ENCODE data around the gene ARHGAP40. TPM values are rescaled to one million over a fixed set of nuclear protein-coding genes. Genes with fewer than 3 reads are reported as not detected.
"Not testable (repeated sequence)": the region's sequence is repeated elsewhere in the genome, so short reads cannot be mapped to it uniquely, and the experiment has no call there.

Gene ARHGAP40
- polyA plus RNA-seq, 4 donors: 0.24 to 2.6 (median 1.1) TPM

DNA sequence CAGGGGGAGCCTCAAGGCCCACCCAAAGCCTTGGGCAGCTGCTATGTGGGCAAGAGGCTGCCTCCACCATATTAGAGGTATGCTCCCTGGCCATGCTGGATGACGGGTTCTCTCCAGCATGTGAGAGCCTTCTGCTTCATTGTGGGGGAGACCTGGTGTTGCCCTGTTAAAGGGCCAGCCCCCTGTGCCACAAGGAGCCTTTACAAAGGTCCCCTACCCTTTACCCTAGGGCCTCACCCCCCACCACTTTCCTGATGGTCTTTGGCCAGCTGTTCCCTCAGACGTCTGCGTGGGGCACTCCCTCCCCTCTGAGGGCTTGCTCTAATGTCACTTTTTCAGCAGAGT lies 15.5 kb upstream of the ARHGAP40 start:
- DNase-seq (ENCODE audit: low read depth in 4 of 4, low spot score in 2 of 4): no peak

DNA sequence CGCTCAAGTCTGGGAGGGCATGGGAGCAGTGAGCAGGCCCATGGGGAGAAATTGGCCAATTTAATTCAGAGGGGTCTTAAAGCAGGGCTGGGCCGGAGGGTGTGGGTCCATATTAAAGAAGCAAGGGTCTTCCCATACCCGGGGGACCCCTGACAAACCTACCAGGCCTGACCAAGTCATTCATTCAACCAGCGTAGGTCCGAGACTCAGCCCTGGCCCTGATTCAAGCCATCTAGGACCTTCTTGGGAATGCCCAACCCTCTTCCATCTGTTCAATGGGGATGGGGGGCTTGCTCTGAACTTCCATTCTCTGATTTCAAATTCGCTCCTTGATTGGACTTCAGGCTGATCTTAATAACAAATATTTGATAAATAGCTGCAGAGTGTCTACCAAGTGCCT lies 13.3 kb upstream of the ARHGAP40 start:
- DNase-seq (ENCODE audit: low read depth in 4 of 4, low spot score in 2 of 4): no peak

DNA sequence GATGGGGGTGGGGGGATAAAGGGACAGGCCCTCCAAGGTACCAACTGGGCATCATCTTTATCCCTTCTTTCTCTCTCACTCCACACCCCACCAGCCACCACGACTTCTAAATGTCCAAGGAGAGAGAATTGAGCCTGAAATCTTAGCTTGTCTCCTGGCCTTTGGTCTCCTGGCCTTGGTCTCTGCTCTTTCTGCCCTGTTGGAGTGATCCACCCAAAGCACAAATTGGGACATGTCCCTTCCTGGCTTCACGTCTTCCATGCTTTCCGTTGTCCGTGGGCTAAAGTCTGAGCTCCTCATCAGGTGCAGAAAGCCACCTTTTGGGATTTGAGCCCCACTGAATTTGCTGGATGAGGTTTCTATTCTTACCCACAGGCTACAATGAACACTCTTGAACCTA lies 12.3 kb upstream of the ARHGAP40 start:
- DNase-seq (ENCODE audit: low read depth in 4 of 4, low spot score in 2 of 4): no peak

GRCh38 chr20:38589967-38590675 lies 11.5 kb upstream of the ARHGAP40 start:
- DNase-seq (ENCODE audit: low read depth in 4 of 4, low spot score in 2 of 4): no peak

- no peak for DNase-seq (ENCODE audit: low read depth in 4 of 4, low spot score in 2 of 4)
Measured at GRCh38 chr20:38590676-38591473, 10.7 kb upstream of the ARHGAP40 start.

DNA sequence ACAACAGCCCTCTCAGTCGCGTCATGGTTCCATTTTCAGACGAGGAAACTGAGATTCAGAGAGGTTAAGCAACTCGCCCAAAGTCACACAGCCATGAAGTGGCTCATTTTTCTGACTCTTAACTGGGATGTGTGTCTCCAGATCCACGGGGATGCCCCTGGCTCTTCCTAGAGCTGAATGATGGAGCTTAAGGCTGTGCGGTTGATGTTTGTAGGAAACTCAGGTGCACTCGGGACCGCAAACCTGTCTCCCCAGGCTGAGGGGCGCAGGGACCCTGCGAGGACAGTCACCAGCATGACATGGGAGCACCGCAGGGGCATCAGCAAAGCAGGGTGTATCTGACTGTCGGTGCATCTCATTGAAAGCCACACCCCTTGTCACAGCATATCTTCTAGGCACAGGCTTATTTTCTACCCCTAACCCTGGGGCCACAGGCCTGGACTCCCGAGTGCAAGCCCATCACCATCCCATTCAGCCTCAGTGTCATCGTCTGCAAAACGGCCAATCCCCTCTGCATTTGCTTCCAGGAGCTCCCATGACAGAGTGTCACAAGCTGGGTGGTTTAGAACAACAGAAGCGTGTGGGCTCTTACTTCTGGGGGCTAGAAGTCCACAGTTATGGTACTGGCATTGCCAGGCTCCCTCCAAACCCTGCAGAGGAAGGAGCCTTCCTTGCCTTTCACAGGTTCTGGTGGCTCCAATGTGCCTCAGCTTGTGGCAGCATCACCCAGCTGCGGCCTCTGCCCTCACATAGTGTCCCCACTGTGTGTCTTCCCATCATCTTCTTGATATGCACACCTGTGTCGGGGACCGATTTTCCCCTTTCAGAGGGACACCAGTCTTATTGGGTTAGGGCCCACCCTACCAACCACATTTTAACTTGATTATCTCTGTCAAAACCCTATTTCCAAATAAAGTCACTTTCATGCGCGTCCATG lies 9.9 kb upstream of the ARHGAP40 start:
- DNase-seq (ENCODE audit: low read depth in 4 of 4, low spot score in 2 of 4): no peak

- not testable (repeated sequence) for DNase-seq (ENCODE audit: low read depth in 4 of 4, low spot score in 2 of 4)
Measured at GRCh38 chr20:38592411-38592790, 9.2 kb upstream of the ARHGAP40 start.

DNA sequence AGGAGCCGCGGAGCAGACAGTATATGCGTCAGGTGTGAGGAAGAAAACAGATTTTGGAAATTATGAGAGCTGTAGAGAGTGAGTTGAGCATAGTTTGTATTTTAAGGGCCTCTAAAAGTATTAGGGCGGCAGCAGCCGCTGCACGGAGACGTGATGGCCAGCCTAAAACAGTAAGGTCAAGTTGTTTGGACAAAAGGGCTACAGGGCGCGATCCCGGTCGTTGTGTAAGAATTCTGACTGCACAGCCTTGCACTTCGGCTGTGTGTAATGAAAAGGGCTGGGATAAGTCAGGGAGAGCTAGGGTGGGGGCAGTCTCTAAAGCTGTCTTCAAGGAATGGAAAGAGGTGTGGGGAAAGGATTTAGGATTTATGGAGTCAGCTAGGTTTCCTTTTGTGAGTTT lies 7.3 kb upstream of the ARHGAP40 start:
- not testable (repeated sequence) for DNase-seq (ENCODE audit: low read depth in 4 of 4, low spot score in 2 of 4)

DNA sequence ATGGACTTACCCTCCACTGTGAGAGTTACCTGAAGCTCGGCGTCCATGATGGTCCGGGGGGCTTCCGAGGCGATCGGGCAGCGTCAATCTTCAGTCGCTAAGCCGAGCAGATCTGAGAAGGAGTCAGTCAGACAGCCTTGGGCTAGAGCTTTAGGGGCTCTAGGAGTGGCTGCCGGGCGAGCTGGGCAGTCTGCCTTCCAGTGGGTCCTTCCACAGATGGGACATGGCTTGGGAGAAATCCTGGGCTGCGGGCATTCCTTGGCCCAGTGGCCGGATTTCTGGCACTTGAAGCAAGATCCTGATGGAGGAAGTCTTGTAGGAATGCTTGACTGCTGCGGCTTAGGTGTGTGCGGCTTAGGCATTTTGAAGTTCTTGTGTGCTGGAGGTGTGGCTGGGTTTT lies 5.7 kb upstream of the ARHGAP40 start:
- not testable (repeated sequence) for DNase-seq (ENCODE audit: low read depth in 4 of 4, low spot score in 2 of 4)

DNA sequence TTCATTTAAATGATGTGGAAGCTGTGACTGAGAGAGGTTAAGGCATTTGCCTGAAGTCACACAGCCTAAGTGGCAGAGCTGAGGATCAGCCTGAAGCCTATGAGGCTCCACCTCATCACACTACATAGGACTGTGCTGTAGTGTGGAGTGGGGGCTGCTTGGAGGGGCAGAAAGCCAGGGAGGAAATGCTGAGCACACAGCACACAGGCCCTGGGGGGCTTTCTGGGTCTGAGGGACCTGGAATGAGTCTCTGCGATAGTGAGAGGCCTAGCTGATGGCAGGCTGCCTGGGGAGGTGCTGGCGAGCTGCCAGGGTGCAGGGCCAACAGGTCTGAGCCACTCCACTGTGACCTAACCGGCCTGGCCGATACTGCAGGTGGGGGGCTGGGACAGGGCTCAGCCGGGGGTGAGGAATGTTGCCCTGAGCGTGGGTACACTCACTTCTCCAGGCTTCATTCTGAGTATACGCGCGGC lies 2.2 kb upstream of the ARHGAP40 start:
- DNase-seq (ENCODE audit: low read depth in 4 of 4, low spot score in 2 of 4): peak in 1 of 4 donors; percentile 18

GRCh38 chr20:38600057-38600456 lies 1.6 kb upstream of the ARHGAP40 start:
- no peak for DNase-seq (ENCODE audit: low read depth in 4 of 4, low spot score in 2 of 4)

GRCh38 chr20:38602185-38602581 lies 574 bp downstream of the ARHGAP40 start:
- DNase-seq (ENCODE audit: low read depth in 4 of 4, low spot score in 2 of 4): no peak

GRCh38 chr20:38603286-38603685 lies 1.7 kb downstream of the ARHGAP40 start:
- no peak for DNase-seq (ENCODE audit: low read depth in 4 of 4, low spot score in 2 of 4)

- no peak for DNase-seq (ENCODE audit: low read depth in 4 of 4, low spot score in 2 of 4)
Measured at GRCh38 chr20:38604873-38605303, 3.3 kb downstream of the ARHGAP40 start.

DNA sequence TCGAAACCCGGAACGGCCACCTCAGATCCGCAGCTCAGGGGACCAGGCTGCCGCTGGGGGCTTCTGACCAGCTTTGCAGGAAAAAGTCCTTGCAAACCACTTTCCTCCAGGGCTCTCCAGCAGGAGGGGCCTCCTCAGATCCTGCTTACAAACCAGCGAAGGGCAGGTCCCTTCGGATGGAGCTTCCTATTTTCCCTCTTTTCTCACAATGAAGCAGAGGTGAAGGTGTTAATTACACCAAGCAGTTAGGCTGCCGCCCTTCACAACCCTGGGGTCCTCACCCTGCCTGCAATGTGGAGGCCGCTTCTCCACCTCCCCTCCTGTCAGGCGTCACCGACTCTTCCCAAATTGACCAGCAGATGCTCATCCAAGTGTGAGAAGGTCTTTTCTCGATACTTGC lies 5.7 kb downstream of the ARHGAP40 start:
- DNase-seq (ENCODE audit: low read depth in 4 of 4, low spot score in 2 of 4): no peak

GRCh38 chr20:38608188-38608587 lies 6.6 kb downstream of the ARHGAP40 start:
- no peak for DNase-seq (ENCODE audit: low read depth in 4 of 4, low spot score in 2 of 4)

- DNase-seq (ENCODE audit: low read depth in 4 of 4, low spot score in 2 of 4): no peak
Measured at GRCh38 chr20:38609815-38610214, 8.2 kb downstream of the ARHGAP40 start.

- no peak for DNase-seq (ENCODE audit: low read depth in 4 of 4, low spot score in 2 of 4)
Measured at GRCh38 chr20:38610521-38610920, 8.9 kb downstream of the ARHGAP40 start.

DNA sequence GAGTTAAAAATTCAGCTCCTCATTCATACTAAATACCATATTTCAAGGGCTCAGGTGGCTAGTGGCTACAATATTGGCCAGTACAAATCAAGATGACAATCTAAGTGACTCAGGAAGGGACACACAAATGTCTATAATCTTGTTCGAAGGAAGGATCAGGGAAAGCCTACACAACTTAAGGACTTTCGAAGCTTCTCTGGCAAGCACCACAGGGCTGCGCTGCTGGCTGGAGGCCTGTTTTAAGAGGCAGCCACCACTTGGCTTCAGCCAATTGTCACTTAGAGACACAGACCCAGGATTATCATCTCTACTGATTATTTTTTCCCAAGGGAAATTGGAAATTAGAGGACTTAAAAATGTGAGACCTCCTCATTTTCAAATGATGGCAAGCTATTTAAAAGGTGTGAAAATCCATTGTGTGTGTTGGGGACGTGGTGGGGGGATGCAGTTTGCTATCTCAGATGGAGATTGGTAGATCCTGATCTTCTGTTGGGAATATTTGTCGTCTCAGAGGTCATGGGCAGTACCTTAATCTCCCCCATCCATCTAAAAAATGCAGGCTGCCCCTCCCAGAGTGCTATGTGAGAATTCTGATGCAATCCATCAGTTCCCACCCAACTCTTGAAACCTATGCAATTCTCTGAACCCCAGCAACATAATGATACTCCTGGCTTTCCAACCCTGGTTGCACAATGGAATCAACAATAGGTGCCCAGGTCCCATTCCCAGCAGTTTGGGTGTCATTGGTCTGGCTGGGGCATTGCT lies 11.3 kb downstream of the ARHGAP40 start:
- no peak for DNase-seq (ENCODE audit: low read depth in 4 of 4, low spot score in 2 of 4)

DNA sequence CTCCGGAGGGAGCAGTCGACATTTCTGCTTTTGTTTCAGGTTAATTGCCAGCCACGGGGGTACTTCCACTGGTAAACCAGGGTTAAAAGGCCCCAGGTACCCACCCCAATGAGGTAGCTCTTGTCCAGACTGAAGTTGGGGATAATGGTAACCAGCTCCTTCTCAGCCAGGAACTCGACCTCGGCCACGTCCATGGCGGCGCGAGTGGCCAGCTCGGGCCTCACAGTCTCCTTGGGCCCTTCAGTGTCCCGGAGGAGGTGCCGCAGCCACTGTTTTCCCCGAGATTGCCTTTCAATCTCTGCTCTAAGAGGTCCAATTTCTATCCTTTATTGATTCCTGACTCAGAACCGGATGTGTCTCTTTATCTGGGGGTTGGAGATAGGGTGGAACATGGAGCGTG lies 13.7 kb downstream of the ARHGAP40 start:
- DNase-seq (ENCODE audit: low read depth in 4 of 4, low spot score in 2 of 4): no peak
